Measurements from ENCODE around the gene S100A5.
"Not testable (repeated sequence)": the region's sequence is repeated elsewhere in the genome, so short reads cannot be mapped to it uniquely, and the experiment has no call there.

S100A5 gene

DNA sequence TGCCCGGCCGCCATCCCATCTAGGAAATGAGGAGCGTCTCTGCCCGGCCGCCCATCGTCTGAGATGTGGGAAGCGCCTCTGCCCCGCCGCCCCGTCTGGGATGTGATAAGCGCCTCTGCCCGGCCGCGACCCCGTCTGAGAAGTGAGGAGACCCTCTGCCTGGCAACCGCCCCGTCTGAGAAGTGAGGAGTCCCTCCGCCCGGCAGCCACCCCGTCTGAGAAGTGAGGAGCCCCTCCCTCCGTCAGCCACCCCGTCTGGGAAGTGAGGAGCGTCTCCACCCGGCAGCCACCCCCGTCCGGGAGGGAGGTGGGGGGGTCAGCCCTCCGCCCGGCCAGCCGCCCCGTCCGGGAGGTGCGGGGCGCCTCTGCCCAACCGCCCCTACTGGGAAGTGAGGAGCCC is 42.1 kb upstream of the S100A5 start:
- not testable (repeated sequence) for H3K27ac ChIP-seq (ENCODE audit: low read depth, low read length); H2BK5ac ChIP-seq (ENCODE audit: low read depth, low read length, poor library complexity); H3K9ac ChIP-seq (ENCODE audit: low read length); H3K4me3 ChIP-seq (ENCODE audit: low read depth, low read length); H4K12ac ChIP-seq (ENCODE audit: low read depth, low read length); DNase-seq; H3K27me3 ChIP-seq (ENCODE audit: insufficient read depth, low read length); H3K18ac ChIP-seq (ENCODE audit: low read length); H3K36me3 ChIP-seq (ENCODE audit: control insufficient read depth in 1 of 2, insufficient read depth in 2 of 2, low read length in 2 of 2); H2AFZ ChIP-seq (ENCODE audit: insufficient read depth, low read length, poor library complexity); H3K79me2 ChIP-seq (ENCODE audit: control insufficient read depth, insufficient read depth, low read length, poor library complexity); H4K91ac ChIP-seq (ENCODE audit: low read depth, low read length); H3K14ac ChIP-seq (ENCODE audit: low read length); H2AK5ac ChIP-seq (ENCODE audit: low read length); H4K8ac ChIP-seq (ENCODE audit: low read depth, low read length); H3K4me2 ChIP-seq (ENCODE audit: low read length); H3K23ac ChIP-seq (ENCODE audit: low read length); H3K4ac ChIP-seq (ENCODE audit: low read depth, low read length); H2BK12ac ChIP-seq (ENCODE audit: low read length); H2BK120ac ChIP-seq (ENCODE audit: insufficient read depth, low read length, poor library complexity); H3K9me3 ChIP-seq (ENCODE audit: insufficient read depth, low read depth, low read length); H3K79me1 ChIP-seq (ENCODE audit: low read length)
- H3K4me1 ChIP-seq (ENCODE audit: control insufficient read depth in 1 of 2, insufficient read depth in 2 of 2, low read length in 2 of 2) = peaks cover 8 to 19% of the 10 kb centered on the region in 2 experiments
- no CpG with 5 or more reads among the region's 34 CpGs for WGBS (ENCODE audit: extremely low coverage, insufficient coverage, insufficient read length)

DNA sequence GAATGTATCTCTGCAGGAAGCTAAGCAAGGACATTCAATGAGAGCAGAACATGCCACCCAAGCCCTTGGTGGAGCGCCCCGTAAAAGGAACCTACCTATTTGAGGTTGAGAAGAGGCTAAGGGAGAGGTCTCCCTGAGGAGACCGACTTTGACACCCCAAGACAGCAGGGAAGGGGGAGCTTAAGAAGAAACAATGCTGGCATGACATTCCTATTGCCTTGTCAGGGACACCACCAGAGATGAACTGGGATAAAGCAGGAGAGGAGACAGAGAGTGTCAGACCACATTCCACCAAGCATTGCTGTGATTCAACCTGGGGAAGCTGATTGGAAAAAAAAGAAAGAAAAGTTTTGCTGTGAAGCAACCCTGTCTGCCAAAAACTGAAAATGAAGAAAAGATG is 38.2 kb upstream of the S100A5 start:
- no CpG with 5 or more reads among the region's 3 CpGs for WGBS (ENCODE audit: extremely low coverage, insufficient coverage, insufficient read length)

DNA sequence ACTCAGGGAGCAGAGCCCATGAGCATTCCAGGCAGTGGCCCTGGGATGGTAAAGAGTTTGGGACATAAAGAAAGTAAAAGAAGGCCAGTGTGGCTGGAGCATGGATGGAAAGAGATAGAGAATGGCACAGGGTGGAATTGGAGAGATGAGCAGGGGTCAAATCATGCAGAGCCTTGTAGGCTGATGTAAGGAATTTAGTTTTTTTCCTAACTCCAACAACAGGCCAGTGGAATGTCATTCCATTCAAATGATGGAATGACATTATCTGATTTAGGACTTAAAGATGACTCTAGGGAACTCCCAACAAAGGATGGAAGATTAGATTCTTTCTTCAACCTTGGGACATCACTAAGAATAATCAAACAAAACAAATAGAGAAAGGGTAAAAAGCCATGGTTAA is 37.8 kb upstream of the S100A5 start:
- H2AFZ ChIP-seq (ENCODE audit: insufficient read depth, low read length, poor library complexity) = no peak overlapping the region
- H3K4me1 ChIP-seq (ENCODE audit: control insufficient read depth in 1 of 2, insufficient read depth in 2 of 2, low read length in 2 of 2) = peaks cover 7 to 13% of the 10 kb centered on the region in 2 experiments

More for the DNA sequence above, 38.2 kb upstream of the S100A5 start:
- H3K4me2 ChIP-seq (ENCODE audit: low read length) = peak overlapping the region; percentile 8
- H3K4me1 ChIP-seq (ENCODE audit: control insufficient read depth in 1 of 2, insufficient read depth in 2 of 2, low read length in 2 of 2) = peaks cover 7 to 13% of the 10 kb centered on the region in 2 experiments
- H3K79me1 ChIP-seq (ENCODE audit: low read length) = peaks cover 11% of the 10 kb centered on the region
- H2BK5ac ChIP-seq (ENCODE audit: low read depth, low read length, poor library complexity) = peak overlapping the region; percentile 7
- no peak overlapping the region for H3K4ac ChIP-seq (ENCODE audit: low read depth, low read length)
- H3K36me3 ChIP-seq (ENCODE audit: control insufficient read depth in 1 of 2, insufficient read depth in 2 of 2, low read length in 2 of 2) = no peaks in the 10 kb centered on the region
- H3K79me2 ChIP-seq (ENCODE audit: control insufficient read depth, insufficient read depth, low read length, poor library complexity) = no peaks in the 10 kb centered on the region
- no peak overlapping the region for H4K12ac ChIP-seq (ENCODE audit: low read depth, low read length)
- peak overlapping the region; percentile 28 for H2BK120ac ChIP-seq (ENCODE audit: insufficient read depth, low read length, poor library complexity)
- no peak overlapping the region for H3K9ac ChIP-seq (ENCODE audit: low read length)
- H3K27me3 ChIP-seq (ENCODE audit: insufficient read depth, low read length) = no peaks in the 10 kb centered on the region
- no peak overlapping the region for H2BK12ac ChIP-seq (ENCODE audit: low read length)
- no peak overlapping the region for H3K14ac ChIP-seq (ENCODE audit: low read length)
- H3K23ac ChIP-seq (ENCODE audit: low read length) = no peak overlapping the region
- H4K91ac ChIP-seq (ENCODE audit: low read depth, low read length) = peak overlapping the region; percentile 28
- no peak overlapping the region for H3K18ac ChIP-seq (ENCODE audit: low read length)
- peak; percentile 69 to 81 for DNase-seq
- H2AK5ac ChIP-seq (ENCODE audit: low read length) = no peak overlapping the region
- no peak overlapping the region for H3K4me3 ChIP-seq (ENCODE audit: low read depth, low read length)
- H2AFZ ChIP-seq (ENCODE audit: insufficient read depth, low read length, poor library complexity) = no peak overlapping the region
- peaks cover 4% of the 10 kb centered on the region for H3K9me3 ChIP-seq (ENCODE audit: insufficient read depth, low read depth, low read length)
- no peak overlapping the region for H4K8ac ChIP-seq (ENCODE audit: low read depth, low read length)
- H3K27ac ChIP-seq (ENCODE audit: low read depth, low read length) = peak overlapping the region; percentile 60

DNA sequence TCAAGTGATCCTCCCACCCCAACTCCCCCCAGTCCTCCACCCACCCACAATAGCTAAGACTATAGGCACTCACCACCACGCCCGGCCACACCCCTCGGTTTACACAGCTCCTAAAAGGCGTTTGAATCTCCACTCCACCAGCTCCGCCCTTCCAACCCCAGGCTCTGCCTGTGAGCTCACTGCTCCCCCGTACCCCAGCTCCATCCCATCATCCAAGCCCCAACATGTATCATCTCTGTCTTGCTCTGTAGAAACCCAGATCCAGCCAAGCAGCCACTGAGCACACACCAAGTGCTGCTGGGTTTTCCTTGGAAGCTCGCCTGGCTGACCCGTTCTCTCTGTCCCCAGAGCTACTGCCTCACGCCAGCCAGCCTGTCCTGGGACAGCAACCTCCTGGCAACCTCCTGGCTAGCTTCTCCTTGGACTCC is 36.9 kb upstream of the S100A5 start:
- Histone ChIP-seq H2AK5ac (ENCODE audit: low read length) (peak overlapping the region; percentile 11), H3K14ac (ENCODE audit: low read length) (peak overlapping the region; percentile 74), H4K8ac (ENCODE audit: low read depth, low read length) (no peak overlapping the region), H4K12ac (ENCODE audit: low read depth, low read length) (no peak overlapping the region), H3K4me3 (ENCODE audit: low read depth, low read length) (no peak overlapping the region), H3K4me2 (ENCODE audit: low read length) (no peak overlapping the region), H3K4me1 (ENCODE audit: control insufficient read depth in 1 of 2, insufficient read depth in 2 of 2, low read length in 2 of 2) (peaks cover 7 to 13% of the 10 kb centered on the region in 2 experiments), H4K91ac (ENCODE audit: low read depth, low read length) (peak overlapping the region; percentile 82), H3K36me3 (ENCODE audit: control insufficient read depth in 1 of 2, insufficient read depth in 2 of 2, low read length in 2 of 2) (no peaks in the 10 kb centered on the region), H2BK120ac (ENCODE audit: insufficient read depth, low read length, poor library complexity) (peak overlapping the region; percentile 15), H3K9ac (ENCODE audit: low read length) (peak overlapping the region; percentile 67), H2BK5ac (ENCODE audit: low read depth, low read length, poor library complexity) (peak overlapping the region; percentile 51), H3K4ac (ENCODE audit: low read depth, low read length) (no peak overlapping the region), H3K23ac (ENCODE audit: low read length) (no peak overlapping the region), H3K27ac (ENCODE audit: low read depth, low read length) (no peak overlapping the region), H3K9me3 (ENCODE audit: insufficient read depth, low read depth, low read length) (peaks cover 4% of the 10 kb centered on the region), H2AFZ (ENCODE audit: insufficient read depth, low read length, poor library complexity) (no peak overlapping the region), H2BK12ac (ENCODE audit: low read length) (peak overlapping the region; percentile 93), H3K79me1 (ENCODE audit: low read length) (peaks cover 11% of the 10 kb centered on the region), H3K27me3 (ENCODE audit: insufficient read depth, low read length) (no peaks in the 10 kb centered on the region), H3K18ac (ENCODE audit: low read length) (peak overlapping the region; percentile 5), H3K79me2 (ENCODE audit: control insufficient read depth, insufficient read depth, low read length, poor library complexity) (no peaks in the 10 kb centered on the region)
- no CpG with 5 or more reads among the region's 9 CpGs for WGBS (ENCODE audit: extremely low coverage, insufficient coverage, insufficient read length)
- no peak for DNase-seq

More for the DNA sequence above, 37.8 kb upstream of the S100A5 start:
- Histone ChIP-seq H3K27ac (ENCODE audit: low read depth, low read length) (peak overlapping the region; percentile 55), H2AK5ac (ENCODE audit: low read length) (peak overlapping the region; percentile 45), H4K8ac (ENCODE audit: low read depth, low read length) (peak overlapping the region; percentile 24), H3K23ac (ENCODE audit: low read length) (no peak overlapping the region), H4K91ac (ENCODE audit: low read depth, low read length) (peak overlapping the region; percentile 87), H3K4me3 (ENCODE audit: low read depth, low read length) (no peak overlapping the region), H3K36me3 (ENCODE audit: control insufficient read depth in 1 of 2, insufficient read depth in 2 of 2, low read length in 2 of 2) (no peaks in the 10 kb centered on the region), H3K9ac (ENCODE audit: low read length) (no peak overlapping the region), H3K79me2 (ENCODE audit: control insufficient read depth, insufficient read depth, low read length, poor library complexity) (no peaks in the 10 kb centered on the region), H2BK120ac (ENCODE audit: insufficient read depth, low read length, poor library complexity) (peak overlapping the region; percentile 90), H2BK12ac (ENCODE audit: low read length) (peak overlapping the region; percentile 92), H2BK5ac (ENCODE audit: low read depth, low read length, poor library complexity) (peak overlapping the region; percentile 52), H3K18ac (ENCODE audit: low read length) (no peak overlapping the region), H3K9me3 (ENCODE audit: insufficient read depth, low read depth, low read length) (peaks cover 4% of the 10 kb centered on the region), H3K4me2 (ENCODE audit: low read length) (peak overlapping the region; percentile 33), H3K27me3 (ENCODE audit: insufficient read depth, low read length) (no peaks in the 10 kb centered on the region), H3K14ac (ENCODE audit: low read length) (peak overlapping the region; percentile 44), H3K4ac (ENCODE audit: low read depth, low read length) (peak overlapping the region; percentile 39), H3K79me1 (ENCODE audit: low read length) (peaks cover 11% of the 10 kb centered on the region), H4K12ac (ENCODE audit: low read depth, low read length) (no peak overlapping the region)
- DNase-seq = peak; percentile 31 to 88
